HG02973 (cell line): ENCODE data around the gene ERG.

Source experiments
- ATAC-seq: cut with Tn5 transposase; IDR thresholded peaks from one replicate; pipeline ENCODE4 v1.9.1; 2021; ENCODE audit warnings: moderate library complexity; ENCODE audit not compliant: unreplicated experiment

The ERG gene

GRCh38 chr21:38474796-38475195 is 23.5 kb downstream of the ERG start:
- no peak for ATAC-seq

- ATAC-seq, result no peak
These were observed 24.2 kb downstream of the ERG start for GRCh38 chr21:38474124-38474523.

- no peak for ATAC-seq
These were observed 25.7 kb downstream of the ERG start for GRCh38 chr21:38472412-38473108.

GRCh38 chr21:38471766-38472165 is 26.5 kb downstream of the ERG start:
- ATAC-seq, result no peak

GRCh38 chr21:38470755-38471154 is 27.5 kb downstream of the ERG start:
- ATAC-seq, result no peak

GRCh38 chr21:38469642-38470041 is 28.6 kb downstream of the ERG start:
- no peak for ATAC-seq

GRCh38 chr21:38468989-38469388 is 29.3 kb downstream of the ERG start:
- no peak for ATAC-seq

- ATAC-seq, result no peak
These were observed 30.4 kb downstream of the ERG start for GRCh38 chr21:38467911-38468310.

GRCh38 chr21:38467374-38467773 is 30.9 kb downstream of the ERG start:
- no peak for ATAC-seq

- ATAC-seq, result no peak
These were observed 38.0 kb downstream of the ERG start for GRCh38 chr21:38460171-38460742.

GRCh38 chr21:38459490-38459889 is 38.8 kb downstream of the ERG start:
- no peak for ATAC-seq

GRCh38 chr21:38455403-38455802 is 42.9 kb downstream of the ERG start:
- ATAC-seq, result no peak

- no peak for ATAC-seq
These were observed 43.6 kb downstream of the ERG start for GRCh38 chr21:38454702-38455101.

- ATAC-seq, result no peak
These were observed 44.1 kb downstream of the ERG start for GRCh38 chr21:38454161-38454560.

- ATAC-seq, result no peak
These were observed 49.4 kb downstream of the ERG start for GRCh38 chr21:38448671-38449385.

GRCh38 chr21:38447611-38448010 is 50.7 kb downstream of the ERG start:
- no peak for ATAC-seq

- no peak for ATAC-seq
These were observed 53.6 kb downstream of the ERG start for GRCh38 chr21:38444691-38445090.

- no peak for ATAC-seq
These were observed 55.2 kb downstream of the ERG start for GRCh38 chr21:38443110-38443509.

GRCh38 chr21:38441153-38441552 is 57.1 kb downstream of the ERG start:
- no peak for ATAC-seq

GRCh38 chr21:38440746-38441145 is 57.5 kb downstream of the ERG start:
- no peak for ATAC-seq

GRCh38 chr21:38439957-38440356 is 58.3 kb downstream of the ERG start:
- no peak for ATAC-seq

- ATAC-seq, result no peak
These were observed 58.9 kb downstream of the ERG start for GRCh38 chr21:38439426-38439825.
